ENCODE data around the gene CABLES1.
"Not testable (repeated sequence)": the region's sequence is repeated elsewhere in the genome, so short reads cannot be mapped to it uniquely, and the experiment has no call there.

CABLES1 gene

GRCh38 chr18:23134780-23135549, at the start of gene CABLES1:
CABLES1 (plus strand) TSS chr18:23135485; CDS start chr18:23135763, 278 bp downstream.
- DNase-seq, result no peak

GRCh38 chr18:23087352-23087751, 47.9 kb upstream of the CABLES1 start:
- no peak for DNase-seq

- no peak for DNase-seq
These were observed 47.0 kb upstream of the CABLES1 start for GRCh38 chr18:23088310-23088709.

- DNase-seq, result not testable (repeated sequence)
These were observed 44.0 kb upstream of the CABLES1 start for GRCh38 chr18:23091017-23091993.

GRCh38 chr18:23092121-23092520, 43.2 kb upstream of the CABLES1 start:
- no peak for DNase-seq

GRCh38 chr18:23093130-23093529, 42.2 kb upstream of the CABLES1 start:
- not testable (repeated sequence) for DNase-seq

GRCh38 chr18:23093772-23094171, 41.5 kb upstream of the CABLES1 start:
- DNase-seq, result no peak

- no peak for DNase-seq
These were observed 40.7 kb upstream of the CABLES1 start for GRCh38 chr18:23094411-23095190.

- no peak for DNase-seq
These were observed 39.8 kb upstream of the CABLES1 start for GRCh38 chr18:23095463-23095862.

GRCh38 chr18:23097016-23097415, 38.3 kb upstream of the CABLES1 start:
- DNase-seq, result not testable (repeated sequence)

- DNase-seq, result no peak
These were observed 35.7 kb upstream of the CABLES1 start for GRCh38 chr18:23099621-23100020.

- DNase-seq, result no peak
These were observed 33.3 kb upstream of the CABLES1 start for GRCh38 chr18:23101861-23102432.

GRCh38 chr18:23102493-23103261, 32.6 kb upstream of the CABLES1 start:
- no peak for DNase-seq

- DNase-seq, result no peak
These were observed 31.8 kb upstream of the CABLES1 start for GRCh38 chr18:23103449-23103848.

GRCh38 chr18:23105030-23105429, 30.3 kb upstream of the CABLES1 start:
- no peak for DNase-seq

GRCh38 chr18:23105581-23106219, 29.6 kb upstream of the CABLES1 start:
- no peak for DNase-seq

- DNase-seq, result no peak
These were observed 28.7 kb upstream of the CABLES1 start for GRCh38 chr18:23106575-23106974.

GRCh38 chr18:23107718-23108117, 27.6 kb upstream of the CABLES1 start:
- DNase-seq, result no peak

GRCh38 chr18:23108496-23108895, 26.8 kb upstream of the CABLES1 start:
- no peak for DNase-seq

- not testable (repeated sequence) for DNase-seq
These were observed 26.1 kb upstream of the CABLES1 start for GRCh38 chr18:23109163-23109562.

GRCh38 chr18:23113576-23113975, 21.7 kb upstream of the CABLES1 start:
- DNase-seq, result no peak
